Stimulated activated CD8-positive, alpha-beta memory T cell treated with anti-CD3 and anti-CD28 coated beads, Interleukin-4, amount 100 ng/mL, for 24 hours (primary cell): ENCODE data around the gene TMEM54.

Experiments used
- DNase-seq: peaks from one replicate; pipeline ENCODE4 v3.0.0-alpha.2; 2020; ENCODE audit warnings: low read depth

The TMEM54 gene

GRCh38 chr1:32878637-32879041, 22.6 kb downstream of the TMEM54 start:
- DNase-seq, result no peak

DNA sequence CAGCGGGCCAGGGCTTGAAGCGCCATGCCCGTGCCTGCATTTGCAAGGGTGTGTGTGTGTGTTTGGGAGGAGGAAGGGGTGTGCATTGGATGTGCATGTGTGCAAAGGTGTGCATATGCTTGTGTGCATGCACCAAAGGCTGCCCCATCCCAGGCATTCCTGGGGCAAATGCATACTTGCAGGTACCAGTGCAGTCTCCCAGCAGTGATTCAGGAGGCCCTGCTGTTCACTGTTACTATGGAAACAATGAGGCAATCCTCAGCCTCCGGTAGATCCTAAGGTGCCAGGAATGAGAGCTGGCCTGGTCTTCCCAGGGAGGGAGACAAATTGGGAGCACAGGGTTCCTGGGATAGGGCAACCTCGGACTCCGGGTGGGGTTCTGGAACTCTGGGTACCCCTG, 23.0 kb downstream of the TMEM54 start:
- no peak for DNase-seq

DNA sequence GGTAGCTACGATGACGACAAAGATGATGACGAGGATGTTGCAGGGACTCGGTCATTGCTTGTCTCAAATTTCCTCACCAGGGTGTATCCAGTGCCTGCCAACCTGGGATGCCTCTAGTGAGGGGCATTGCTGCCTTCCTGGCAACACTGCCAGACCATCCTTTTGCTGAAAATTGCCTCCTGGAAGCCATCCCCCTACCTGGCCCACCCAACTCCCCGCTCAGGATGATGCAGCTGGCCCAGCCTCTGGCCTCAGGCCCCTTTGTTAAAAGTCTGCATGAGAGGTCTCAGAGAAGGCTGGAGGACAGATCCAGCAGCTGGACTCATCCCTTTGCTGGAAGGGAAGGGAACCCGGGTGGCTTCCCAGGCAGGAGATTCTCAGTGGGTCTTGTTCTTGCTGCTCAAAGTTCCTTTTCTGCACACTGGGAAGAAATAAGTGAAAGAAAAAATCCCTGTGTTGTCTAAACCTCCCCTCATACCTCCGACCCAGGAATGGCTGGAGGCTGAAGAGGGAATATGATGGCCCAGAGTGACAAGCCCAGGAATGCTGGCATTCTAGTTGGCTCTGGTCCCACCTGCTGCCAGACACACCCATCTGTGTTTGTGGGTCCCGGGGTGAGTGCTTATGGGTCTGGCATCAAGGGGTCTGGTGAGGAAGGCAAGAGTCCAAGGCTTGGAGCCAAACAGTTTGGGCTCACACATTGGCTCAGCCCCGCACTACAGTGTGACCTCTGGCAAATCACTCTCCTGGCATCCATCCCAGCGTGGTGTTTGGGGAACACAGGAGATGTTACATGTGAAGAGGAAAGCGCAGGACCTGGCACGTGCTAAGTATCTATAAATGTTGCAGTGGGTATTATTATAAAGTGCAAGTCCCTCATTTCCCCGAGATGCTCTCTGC, 23.7 kb downstream of the TMEM54 start:
- no peak for DNase-seq

- DNase-seq, result peak; percentile 51
Observed at GRCh38 chr1:32876341-32877210, 24.6 kb downstream of the TMEM54 start.

- no peak for DNase-seq
Observed at GRCh38 chr1:32874860-32875752, 26.1 kb downstream of the TMEM54 start.

GRCh38 chr1:32873484-32873883, 27.7 kb downstream of the TMEM54 start:
- DNase-seq, result no peak

GRCh38 chr1:32872192-32872460, 29.1 kb downstream of the TMEM54 start:
- no peak for DNase-seq

- DNase-seq, result no peak
Observed at GRCh38 chr1:32871364-32872191, 29.6 kb downstream of the TMEM54 start.

GRCh38 chr1:32870615-32871363, 30.4 kb downstream of the TMEM54 start, which contains the start of gene FNDC5:
Gene FNDC5, minus strand, starts transcription at chr1:32870912.
- no peak for DNase-seq

DNA sequence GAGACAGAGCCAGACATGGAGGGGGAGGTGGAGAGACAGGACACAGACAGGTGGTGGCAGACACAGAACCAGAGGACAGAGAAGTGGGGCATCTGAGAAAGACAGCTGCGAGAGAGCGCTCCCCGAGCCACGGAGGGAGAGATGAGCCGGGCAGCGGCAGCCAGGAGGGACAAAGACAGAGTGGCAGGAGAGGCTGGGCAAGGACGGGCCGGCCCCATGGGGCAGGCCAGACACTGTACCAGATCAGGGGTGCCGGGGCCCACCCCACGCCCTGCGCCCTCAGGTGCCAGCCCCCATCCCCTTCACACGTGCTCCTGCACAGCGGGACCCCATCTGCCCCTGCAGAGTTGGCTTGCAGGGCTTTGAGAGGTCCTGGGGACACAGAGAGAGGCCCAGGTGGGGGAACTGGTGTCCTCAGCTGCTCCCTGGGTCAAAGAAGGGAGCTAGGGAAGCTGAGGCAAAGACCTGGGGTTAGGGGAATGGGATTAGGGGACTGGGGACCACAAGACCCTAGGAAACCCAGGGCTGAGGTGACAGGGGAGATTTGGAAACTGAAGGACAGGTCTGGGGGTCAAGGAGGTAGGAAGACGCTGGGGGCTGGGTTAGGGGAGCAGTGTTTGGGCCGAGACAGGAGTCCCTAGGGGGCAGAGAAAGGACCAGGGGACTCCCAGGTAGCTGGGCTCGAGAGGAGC, 31.1 kb downstream of the TMEM54 start:
- no peak for DNase-seq

DNA sequence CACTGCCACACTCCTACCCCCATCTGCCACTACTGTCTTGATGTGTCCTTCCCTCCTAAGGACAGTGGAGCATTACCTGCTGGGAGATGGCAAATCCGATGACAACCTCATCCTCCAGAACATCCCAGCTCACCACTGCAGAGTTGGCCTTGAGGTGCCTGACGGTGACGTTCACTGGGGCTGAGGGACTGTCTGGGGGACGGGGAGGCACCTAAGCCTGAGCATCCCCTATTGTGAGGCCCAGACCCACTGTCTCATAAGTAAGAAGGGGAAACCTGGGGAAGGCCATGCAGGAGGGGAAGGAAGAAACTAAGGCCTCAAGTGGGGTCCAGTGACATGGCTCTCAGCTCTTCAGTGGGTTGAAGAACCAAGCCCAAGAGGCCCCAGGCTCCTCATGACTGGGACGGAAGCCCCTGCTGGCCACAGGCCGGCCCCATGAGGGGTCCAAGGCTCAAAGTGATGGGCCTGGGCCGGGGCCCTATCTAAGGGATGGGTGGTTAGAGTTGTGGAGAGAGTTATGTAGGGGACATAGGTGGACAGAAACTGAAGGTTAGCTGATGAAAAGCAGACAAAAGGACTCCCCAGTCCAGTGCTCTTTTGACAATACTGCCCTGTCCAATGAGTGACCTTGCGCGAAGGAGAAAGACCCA, 32.3 kb downstream of the TMEM54 start:
- no peak for DNase-seq

DNA sequence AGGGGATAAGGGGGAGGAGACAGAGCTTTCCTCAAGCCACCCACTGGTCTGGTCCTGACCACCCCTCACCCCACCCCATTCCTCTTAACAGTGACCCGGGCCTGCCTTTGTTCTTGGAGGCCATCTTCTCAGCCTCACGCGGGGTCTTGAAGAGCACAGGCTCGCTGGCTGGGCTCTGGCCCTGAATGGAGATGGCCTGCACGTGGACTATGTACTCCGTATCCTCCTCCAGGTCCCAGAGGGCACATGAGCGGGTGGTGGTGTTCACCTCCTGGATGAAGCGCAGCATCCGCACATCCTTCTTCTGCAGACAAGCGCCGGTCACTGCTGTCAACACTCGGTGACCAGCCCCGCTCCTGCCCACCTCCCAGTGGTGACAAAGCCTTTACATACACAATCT, 33.1 kb downstream of the TMEM54 start:
- no peak for DNase-seq

GRCh38 chr1:32867671-32868070, 33.5 kb downstream of the TMEM54 start:
- no peak for DNase-seq

DNA sequence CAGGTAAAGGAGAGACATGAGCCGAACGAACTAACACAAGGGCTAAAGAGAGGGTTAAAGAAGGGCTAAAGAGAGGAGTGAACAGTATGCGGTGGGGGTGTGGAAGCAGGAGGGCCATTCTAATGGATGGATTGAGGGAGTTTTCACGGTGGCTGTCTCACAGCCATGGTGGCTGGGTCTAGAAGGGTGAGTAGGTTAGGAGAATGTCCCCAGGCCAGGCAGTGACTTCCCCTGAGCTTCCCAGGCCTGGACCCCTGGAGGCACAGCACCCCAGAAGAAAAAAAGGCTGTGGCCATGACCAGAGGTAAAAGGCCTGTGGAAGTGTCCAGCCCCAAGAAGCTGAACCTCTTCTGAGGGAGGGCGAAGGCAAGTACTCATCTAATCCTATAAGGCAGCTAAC, 34.0 kb downstream of the TMEM54 start:
- DNase-seq, result no peak

- DNase-seq, result no peak
Observed at GRCh38 chr1:32865639-32866405, 35.4 kb downstream of the TMEM54 start.

- DNase-seq, result no peak
Observed at GRCh38 chr1:32864375-32865019, 36.7 kb downstream of the TMEM54 start.

DNA sequence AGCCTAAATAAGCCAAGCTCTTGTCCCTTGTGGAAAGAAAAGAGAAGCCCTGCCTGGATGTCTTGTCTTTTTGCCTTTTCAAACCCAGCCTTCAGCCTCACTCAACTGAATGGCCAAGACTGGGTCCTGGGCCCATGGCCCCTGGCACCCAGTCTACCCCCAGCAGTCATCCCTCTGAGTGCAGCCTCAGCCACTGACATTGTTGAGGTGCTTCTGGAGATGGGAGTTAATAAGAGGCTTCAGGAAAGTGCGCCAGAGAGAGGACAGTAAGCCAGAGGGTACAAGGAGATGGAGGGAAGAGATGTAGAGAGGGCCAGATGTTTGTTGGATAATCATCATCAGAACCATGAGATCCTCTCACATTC, 37.3 kb downstream of the TMEM54 start:
- no peak for DNase-seq

DNA sequence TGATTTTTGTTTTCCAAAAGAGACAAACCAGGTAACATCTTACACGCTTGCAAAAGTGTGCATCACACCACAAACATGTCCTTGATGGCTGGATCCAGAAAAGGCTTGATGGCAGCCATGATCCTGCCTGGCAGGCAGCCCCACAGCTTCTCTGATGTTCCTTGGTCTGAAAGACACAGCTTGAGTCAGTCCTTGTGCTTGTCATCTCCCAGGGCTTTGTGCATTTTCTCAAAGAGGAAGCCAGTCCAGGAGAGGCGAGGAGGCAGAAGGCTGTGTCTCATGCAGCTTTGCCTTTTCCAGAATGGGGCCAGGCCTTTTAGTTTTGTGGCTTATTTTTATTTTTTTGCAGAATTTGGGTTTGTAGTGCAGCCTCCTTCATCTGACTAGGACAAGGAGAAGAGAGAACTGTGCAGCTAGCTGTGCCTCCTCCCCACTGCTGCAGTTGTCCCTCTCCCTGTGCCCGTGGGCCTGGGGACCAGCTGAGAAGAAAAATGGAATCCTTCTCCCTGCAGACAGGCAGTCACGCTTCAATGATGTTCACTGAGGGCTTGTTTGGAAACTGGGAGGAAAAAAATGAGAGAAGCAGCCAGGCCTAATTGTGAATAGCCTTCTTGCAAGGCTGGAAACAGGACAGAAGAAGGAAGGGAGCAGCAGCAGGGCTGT, 37.8 kb downstream of the TMEM54 start:
- DNase-seq, result no peak
